CD4-positive, alpha-beta T cell treated with Interleukin-4 for 1 hour (primary cell): ENCODE measurements around the gene ANTXR2.
"Not testable (repeated sequence)": the region's sequence is repeated elsewhere in the genome, so short reads cannot be mapped to it uniquely, and the experiment has no call there.

Experiments used
- DNase-seq, 2 donors: peaks; one replicate each; pipeline ENCODE4 v3.0.0-alpha.2; 2020 to 2022

ANTXR2 gene

GRCh38 chr4:79904331-79904730 lies 168.7 kb downstream of the ANTXR2 start:
- DNase-seq, result no peak

DNA sequence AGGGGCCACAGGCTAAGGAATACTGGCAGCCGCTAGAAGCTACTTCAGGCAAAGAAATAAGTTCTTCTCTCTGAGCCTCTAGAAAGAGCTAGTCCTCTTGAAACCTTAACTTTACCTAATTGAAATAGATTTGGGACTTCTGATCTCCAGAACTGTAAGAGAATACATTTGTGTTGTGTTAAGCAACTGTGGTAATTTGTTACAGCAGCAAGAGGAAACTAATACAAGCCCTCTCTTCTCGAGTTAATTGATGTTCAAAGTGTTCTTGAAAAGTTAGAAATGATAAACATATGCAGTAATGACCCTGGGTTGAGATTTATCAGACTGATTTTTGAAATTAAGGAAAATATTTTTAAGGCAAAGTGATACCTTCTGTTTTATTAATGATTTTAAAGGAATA lies 172.8 kb downstream of the ANTXR2 start:
- no peak for DNase-seq

GRCh38 chr4:79899481-79899880 lies 173.5 kb downstream of the ANTXR2 start:
- DNase-seq, result no peak

DNA sequence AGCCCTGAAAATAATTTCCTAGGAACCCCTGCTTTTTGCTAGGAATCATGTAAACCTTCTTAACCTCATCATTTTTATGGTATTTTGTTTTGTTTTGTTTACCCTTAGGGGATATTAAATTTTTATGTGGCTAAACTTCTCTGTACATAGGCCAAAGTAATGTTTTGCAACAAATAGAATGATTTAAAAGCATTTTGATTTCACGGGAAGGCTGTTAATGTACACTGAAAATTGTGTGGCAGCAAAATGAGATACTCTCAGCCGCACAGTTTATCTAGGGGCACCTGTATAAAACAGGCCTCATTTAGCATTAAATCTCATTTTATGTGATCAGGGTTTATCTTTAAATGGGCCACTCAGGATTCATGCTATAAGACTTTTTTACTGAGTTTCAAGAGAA lies 175.0 kb downstream of the ANTXR2 start:
- DNase-seq, result no peak

- no peak for DNase-seq
These were observed 175.9 kb downstream of the ANTXR2 start for GRCh38 chr4:79897174-79897573.

DNA sequence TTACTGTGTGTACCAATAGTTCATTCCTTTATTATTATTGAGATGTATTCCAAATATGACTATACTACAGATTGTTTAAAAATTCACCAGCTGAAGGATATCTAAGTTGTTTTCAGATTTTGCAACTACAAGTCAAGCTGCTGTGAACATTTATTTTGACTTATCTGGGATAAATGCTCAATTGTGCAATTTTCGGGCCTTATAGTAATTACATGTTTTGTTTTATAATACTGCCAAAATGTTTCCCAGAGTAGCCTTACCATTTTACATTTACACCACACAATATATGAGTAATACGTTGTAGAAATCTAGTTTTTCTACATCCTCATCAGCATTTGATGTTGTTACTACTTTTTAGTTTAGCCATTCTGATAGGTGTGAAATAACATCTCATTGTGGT lies 179.6 kb downstream of the ANTXR2 start:
- no peak for DNase-seq

GRCh38 chr4:79889026-79889425 lies 184.0 kb downstream of the ANTXR2 start:
- DNase-seq, result not testable (repeated sequence)

DNA sequence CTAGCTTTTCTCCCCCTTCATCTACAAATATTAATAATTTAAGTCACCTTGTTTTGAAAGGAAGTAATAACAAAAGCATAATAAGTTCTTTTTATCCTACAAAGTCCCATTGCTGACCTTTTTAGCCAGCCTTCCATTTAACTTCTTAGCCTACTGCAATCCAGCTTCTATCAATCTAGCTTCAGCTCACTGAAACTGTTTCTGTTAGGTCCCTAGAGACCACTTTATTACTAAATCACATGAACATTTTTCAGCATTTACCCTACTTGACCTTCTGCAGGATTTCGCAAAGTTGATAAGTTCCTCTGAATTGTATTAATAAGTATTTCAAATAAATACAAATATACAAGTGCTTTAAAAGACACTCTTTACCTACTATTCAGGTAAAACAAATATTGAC lies 186.5 kb downstream of the ANTXR2 start:
- DNase-seq, result no peak

GRCh38 chr4:79886021-79886420 lies 187.0 kb downstream of the ANTXR2 start:
- no peak for DNase-seq

DNA sequence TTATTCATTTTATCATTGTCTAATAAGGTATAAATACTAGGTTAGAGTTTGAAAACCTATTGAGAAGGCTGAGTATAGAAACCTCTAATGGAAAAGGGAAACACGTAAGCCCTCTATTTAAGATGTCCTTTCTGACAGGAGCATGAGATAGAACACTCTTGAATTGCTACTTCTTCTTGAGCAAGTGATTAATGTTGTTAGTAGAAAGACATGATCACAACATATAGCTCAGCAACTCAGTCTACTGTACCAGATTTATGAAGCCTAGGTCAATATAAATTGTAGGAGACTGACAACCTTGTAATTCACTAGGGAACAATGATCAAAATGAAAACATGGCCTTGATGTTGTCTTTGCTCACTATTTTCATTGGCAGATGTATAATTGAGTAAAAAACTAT lies 189.7 kb downstream of the ANTXR2 start:
- DNase-seq, result no peak

GRCh38 chr4:79882806-79883205 lies 190.2 kb downstream of the ANTXR2 start:
- DNase-seq, result no peak

- no peak for DNase-seq
These were observed 191.6 kb downstream of the ANTXR2 start for GRCh38 chr4:79881407-79881806.

DNA sequence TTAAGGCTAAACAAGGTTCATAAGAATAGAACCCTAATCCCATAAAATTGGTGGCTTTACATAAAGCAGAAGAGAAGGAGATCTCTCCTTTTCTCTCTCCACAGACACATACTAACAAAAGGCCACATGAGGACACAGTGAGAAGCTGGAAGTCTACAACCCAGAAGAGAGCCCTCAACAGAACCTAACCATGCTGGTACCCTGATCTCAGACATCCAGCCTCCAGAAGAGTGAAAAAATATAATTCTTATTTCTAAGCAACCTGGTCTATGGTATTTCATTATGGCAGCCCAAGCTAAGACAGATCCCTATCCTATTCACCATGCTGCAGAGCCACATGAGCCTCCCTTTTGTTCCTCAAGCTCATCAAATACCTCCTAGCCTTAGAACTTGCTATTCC lies 195.5 kb downstream of the ANTXR2 start:
- DNase-seq, result no peak

- no peak for DNase-seq
These were observed 197.6 kb downstream of the ANTXR2 start for GRCh38 chr4:79875344-79875899.

DNA sequence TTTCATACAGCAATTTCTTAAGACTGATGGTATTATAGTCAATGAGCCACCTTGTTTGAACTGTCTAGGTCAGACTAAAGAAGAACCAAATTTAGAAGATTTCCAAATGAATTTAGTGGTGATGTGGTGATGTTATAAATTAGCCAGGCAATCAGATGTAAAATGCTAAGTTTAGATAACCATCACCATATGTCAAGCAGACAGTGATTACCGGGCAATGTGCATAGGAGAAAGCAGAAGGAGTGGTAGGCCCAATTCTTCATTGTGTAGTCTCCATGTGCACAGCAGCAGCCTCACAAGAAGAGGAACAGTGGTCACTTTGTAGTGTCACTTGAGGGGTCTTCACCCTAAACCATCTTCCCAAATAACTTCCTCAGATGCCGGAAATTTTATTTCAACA lies 198.8 kb downstream of the ANTXR2 start:
- no peak for DNase-seq

DNA sequence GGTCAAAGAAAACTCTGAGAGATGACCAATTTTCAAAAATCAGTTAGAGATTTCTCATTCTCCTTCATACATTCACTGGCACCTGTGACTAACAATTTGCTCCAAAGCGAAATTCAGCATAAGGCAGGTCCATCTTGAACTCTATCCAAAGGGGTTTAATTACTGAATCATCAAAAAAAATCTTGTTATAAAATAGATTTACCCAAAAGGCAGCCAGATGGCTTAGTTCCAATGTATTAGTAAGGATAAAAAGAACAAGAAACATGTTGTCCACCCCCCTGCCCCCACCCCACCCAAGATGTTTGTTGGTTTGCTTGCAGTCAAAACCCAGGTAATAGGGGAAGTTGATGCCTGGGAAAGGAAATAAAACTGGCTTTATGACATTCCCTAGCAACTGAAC lies 200.3 kb downstream of the ANTXR2 start:
- no peak for DNase-seq

DNA sequence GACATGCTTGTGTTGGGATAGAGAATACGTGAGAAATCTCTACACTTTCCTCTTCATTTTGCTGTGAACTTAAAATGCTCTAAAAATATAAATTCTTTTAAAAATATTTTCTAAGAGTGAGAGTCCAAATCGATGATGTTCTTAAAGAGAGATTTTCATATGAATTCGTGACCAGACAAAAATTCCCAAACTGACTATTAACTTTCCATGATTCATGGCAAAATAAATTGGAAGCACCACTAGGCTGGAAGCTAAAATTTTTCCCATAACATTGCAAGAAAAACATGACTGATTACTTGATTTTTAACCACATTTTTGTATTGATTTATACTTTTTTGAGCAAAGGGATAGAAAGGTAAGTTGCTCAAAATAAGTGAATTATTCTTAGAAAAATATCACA lies 201.1 kb downstream of the ANTXR2 start:
- DNase-seq, result no peak

DNA sequence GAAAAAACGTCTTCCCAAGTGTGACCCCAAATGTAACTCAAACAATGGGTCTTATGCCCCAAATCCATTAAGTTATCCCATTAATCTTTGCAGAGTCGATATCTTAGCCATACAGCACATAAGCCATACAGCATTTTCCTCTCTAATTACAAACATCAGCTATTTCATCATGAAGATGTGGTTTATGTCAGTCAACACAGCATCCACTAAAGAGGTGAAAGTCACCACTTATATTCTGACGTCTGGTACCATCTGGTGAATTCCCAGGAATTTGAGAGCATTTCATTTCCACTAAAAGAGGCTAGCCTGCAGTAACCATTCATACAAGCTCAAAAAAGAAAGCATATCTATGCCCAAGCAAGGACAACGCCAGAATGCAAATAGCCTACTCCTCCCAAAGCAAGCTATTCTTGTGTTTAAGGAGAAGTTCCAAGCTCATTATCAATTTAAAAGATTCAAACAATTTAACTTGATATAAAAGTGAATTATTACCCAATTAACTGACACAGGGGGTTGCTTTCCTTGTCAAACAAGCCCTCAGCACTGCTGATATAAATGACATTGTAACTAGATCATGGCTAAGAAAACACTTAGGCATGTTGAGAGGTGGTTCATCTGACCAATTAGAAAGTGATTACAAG lies 203.3 kb downstream of the ANTXR2 start:
- no peak for DNase-seq

DNA sequence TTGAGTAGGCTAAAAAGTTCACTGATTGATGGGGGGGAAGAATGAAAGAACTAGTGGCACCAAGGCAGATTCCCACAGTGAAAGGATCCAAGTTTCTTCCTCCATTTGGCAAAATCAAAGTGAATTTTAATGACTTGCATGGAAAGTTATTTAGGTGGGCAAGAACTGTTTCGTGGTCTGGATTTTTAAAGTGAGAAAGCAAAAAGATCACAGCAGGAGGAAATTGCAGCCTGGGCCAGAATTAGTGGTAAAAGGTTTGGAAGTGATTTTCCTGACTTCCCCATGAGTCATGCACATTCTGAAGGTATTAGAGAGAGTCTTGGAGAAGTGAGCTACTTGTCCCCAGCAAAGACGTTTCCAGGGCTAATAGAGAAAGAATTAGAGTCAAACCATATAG lies 207.8 kb downstream of the ANTXR2 start:
- DNase-seq, result no peak

DNA sequence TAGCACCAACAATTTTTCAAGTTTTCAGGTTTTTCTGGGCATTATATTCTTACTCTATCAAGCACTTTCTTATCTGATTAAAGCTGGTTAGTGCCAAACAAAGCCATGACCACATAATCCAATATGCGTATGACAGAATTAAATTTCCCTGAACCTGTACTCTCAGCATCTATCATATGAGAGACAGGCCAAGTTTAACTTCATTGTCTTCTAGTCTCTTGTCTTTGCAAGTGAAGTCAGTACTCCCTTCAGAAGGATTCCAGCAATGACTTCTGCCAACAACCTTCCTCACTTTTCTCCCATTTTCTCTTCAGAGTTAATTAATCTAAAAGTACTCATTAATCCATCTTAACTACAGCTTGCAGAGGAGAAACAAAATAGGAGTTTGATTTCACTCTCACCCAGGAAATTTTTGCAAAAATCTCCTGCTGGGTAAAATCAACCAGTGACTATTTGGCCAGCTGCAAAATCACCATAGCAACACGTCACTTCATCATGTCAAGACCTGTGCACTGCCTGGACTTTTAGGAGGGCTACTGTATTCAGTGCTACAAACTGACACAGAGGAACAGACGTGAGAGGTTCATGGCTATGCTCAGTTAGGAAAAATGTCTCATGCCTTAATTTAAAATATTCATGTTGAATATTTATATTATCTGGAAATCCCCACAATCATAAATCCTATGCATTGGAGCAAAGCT lies 208.4 kb downstream of the ANTXR2 start:
- no peak for DNase-seq

DNA sequence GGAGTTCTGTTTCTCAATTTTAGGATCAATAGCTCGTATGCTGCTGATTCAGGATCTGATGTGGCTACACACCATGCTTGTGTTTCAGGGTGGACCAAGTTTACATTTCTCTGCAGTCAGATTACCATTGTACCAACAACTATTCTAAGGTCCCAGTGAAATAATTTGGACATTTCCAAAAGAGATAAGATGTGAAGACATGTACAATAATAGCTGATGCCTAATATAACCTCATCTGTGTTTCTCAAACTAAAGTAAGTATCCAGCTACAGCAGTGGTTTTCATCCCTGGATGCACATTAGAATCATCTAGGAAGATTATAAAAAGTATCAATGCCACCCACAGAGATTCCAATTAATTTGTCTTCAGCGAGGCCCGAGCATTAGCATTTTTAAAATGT lies 209.7 kb downstream of the ANTXR2 start:
- DNase-seq, result no peak

DNA sequence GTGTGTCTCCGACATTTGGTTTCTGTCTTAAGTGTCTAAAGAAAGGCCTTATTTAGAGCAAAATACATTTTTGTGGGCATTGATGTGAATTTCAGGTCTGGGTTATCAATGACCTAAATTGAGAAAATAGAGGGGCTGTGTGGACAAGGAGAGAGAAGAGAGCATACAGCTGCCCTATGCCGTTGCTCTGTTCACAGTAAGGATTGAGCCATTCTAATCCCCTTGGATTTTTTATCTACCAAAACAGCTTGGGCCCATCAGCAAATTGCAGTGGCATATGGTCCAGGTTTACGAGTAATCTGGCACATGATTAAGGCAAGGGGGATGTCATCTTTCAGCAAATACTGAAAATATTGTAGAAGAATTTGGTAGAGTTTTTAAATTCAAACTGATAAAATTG lies 210.2 kb downstream of the ANTXR2 start:
- DNase-seq, result no peak

DNA sequence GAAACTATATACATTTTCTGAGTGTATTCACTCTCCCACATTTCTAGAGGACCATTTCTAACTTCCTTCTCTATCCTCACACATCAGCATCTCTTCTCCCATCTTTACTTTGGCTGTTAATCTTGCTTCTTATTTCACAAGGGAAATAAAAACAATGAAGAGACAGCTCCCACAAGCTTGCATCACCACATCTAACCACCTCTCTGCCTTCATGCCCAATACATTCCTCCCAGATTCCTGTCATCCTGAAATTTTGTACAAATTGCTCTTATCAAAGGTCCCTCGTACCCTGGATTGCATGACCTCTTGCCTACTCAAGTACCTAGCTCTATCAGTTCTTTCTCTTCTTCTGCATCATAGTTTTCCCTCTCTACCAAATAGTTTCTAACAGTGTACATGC lies 215.2 kb downstream of the ANTXR2 start:
- no peak for DNase-seq

DNA sequence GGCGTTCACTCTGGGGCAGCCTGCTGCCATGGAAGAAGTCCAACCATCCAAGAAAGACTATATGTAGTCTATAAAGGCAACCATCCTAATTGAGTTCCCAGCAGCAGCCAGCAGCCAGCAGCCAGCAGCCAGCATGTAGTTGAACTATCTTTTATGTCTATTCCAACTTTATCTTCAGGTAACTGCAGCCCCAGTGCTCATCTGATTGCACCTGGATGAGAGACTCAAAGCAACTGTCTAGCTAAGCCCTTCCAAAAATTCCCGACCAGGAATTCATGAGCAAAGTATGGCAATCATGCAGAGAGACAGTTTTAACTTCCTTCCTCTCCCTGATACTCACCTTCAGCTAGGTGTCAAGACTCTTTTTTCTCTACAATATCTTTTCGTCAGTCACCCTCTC lies 216.8 kb downstream of the ANTXR2 start:
- DNase-seq, result no peak
